GM18498 (cell line): Measurements from ENCODE around the gene C22orf15.
"Not testable (repeated sequence)": the region's sequence is repeated elsewhere in the genome, so short reads cannot be mapped to it uniquely, and the experiment has no call there.

Source experiments
- ATAC-seq: cut with Tn5 transposase; IDR thresholded peaks from one replicate; pipeline ENCODE4 v1.9.1; 2021; ENCODE audit warnings: mild to moderate bottlenecking, moderate library complexity; ENCODE audit not compliant: unreplicated experiment

Gene C22orf15, protein sequence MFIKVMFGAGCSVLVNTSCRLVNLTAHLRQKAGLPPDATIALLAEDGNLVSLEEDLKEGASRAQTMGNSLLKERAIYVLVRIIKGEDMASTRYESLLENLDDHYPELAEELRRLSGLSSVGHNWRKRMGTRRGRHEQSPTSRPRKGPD

DNA sequence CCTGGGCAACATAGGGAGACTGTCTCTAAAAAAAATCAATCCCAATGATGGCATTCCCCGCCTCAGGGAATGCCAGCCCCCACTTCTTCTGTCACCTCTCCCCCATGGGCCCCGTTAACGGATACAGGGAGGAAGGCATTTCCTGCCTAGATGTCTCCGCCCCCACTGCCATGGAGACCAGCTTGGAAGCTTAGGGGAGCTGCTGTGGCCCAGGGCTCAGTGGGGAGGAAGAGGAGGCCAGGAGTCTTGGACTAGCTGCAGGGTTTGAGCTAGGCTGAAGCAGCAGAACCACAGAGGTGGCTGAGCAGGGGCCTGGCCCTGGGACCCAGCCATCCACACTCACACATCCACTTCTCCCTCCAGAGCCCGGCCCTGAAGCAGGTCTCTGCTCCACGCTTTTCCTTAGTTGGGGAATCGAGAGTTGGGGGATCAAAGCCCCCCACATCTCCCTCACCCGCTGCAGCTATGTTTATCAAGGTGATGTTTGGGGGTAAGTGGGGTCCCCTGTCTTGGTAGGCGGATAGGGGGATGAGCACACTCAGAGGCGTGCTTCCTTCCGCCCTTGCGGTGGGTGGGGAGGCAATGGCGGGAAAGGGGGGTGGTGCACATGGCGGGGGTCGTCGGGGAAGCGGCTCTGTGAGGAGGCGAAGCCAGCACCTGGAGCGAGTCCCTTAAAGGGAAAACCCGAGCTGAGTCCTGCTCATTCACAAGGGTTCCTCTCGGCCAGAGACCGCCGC, at the start of gene C22orf15:
TSS of gene C22orf15 (plus strand) at position 149 of the 737 bp plus-strand sequence. CDS start at position 466, 317 bp downstream.
- ATAC-seq, result no peak

DNA sequence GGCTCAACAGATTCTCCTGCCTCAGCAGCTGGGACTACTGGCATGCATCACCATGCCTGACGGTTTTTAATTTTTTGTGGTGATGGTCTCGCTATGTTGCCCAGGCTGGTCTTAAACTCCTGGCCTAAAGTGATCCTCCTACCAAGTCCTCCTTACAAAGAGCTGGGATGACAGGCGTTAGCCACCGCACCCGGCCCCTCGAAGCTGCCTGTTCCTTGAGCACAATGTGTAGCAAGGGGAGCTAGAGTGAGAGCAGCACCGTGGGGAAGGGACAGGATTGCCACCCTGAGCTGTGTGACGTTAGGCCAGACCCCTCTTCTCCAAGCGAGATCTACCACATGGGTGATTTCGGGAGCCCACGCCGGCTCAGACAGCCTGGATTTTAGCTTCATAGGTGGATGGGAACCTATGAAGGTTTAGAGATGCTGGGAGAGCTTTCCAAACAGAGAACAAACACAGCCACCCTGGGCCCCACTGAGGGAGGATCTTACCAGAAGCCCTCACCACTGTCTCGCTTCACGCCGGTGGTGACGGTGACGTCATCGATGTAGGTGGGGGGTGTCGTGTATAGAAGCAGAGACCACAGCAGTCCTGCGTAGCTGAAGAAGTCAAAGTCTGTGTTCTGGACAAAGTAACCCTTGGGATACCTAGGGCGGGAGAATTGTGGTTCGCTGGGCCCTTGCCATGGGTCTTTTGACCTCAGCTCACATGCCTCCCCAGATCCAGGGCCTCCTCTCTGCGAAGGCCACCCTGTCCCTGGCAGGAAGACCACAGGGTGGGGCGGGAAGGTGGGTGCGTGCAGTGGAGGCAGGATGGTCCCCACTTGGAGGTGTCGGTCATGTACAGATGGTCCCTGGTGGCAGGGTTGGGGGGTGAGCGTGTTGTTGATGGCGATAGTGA, 48.8 kb upstream of the C22orf15 start:
- ATAC-seq, result no peak

DNA sequence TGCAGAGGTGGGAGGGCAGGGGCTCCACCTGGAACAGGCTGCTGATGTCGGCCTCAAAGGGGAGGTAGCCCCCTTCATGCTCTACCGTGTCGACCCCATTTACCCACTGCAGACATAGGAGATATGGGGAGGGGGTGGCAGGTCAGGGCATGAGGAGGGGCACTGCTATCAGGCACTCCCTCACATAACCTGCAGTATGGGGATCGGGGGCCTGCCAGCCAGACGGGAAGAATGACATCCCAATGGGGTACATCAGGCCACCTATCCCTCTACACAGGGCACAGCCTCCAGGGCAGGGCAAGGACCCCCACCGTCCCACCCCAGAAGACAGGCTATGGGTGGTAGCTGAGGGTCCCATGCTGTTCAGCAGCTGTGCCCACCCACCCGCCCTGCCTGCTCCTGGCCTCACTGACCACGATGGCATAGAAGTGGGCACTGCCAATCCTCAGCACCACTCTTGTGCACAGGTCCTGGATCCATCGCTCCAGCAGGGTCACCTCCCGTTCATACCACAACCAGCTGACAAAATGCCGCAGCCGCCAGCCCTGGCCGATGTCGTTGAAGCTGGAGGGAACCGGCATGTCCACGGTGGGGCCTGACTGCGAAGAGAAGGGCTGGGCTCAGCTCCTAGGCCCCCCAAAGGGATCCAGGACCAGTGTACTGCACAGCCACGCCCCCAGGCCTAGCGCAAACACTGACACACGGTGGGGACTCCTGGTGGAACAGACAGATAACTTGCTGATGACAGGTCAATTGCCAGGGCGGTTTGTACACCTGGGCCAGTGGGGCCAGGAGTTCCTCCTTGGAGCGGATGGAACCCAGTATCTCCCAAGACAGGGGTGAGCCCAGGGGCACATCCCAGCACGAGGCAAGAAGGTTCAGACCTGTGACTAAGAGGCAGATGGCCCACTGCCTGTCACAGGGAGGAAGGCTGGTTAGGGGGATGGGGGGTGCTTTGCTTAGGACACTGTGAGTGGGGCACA, 47.9 kb upstream of the C22orf15 start:
- ATAC-seq, result no peak

DNA sequence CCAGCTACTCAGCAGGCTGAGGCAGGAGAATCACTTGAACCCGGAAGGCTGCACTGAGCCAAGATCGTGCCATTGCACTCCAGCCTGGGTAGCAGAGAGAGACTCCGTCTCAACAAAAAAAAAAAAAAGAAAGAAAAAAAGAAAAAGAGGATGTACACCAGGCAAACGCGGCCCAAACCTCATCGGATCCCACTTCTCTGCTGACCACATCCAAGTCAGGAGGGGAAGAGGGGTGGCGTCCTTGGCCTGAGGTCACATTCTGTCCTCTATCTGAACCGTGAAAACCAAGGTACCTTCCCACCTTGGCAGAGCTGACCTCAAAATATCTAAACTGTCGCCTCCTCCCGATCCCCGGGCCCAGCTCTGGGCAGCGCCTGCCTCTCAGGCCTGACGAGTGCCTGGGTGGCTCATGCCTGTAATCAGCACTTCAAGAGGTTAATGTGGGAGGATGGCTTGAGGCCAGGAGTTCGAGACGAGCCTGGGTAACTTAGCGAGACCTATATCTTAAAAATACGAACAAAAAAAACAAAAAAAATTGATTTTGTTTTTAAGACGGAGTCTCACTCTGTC, 46.9 kb upstream of the C22orf15 start:
- no peak for ATAC-seq

DNA sequence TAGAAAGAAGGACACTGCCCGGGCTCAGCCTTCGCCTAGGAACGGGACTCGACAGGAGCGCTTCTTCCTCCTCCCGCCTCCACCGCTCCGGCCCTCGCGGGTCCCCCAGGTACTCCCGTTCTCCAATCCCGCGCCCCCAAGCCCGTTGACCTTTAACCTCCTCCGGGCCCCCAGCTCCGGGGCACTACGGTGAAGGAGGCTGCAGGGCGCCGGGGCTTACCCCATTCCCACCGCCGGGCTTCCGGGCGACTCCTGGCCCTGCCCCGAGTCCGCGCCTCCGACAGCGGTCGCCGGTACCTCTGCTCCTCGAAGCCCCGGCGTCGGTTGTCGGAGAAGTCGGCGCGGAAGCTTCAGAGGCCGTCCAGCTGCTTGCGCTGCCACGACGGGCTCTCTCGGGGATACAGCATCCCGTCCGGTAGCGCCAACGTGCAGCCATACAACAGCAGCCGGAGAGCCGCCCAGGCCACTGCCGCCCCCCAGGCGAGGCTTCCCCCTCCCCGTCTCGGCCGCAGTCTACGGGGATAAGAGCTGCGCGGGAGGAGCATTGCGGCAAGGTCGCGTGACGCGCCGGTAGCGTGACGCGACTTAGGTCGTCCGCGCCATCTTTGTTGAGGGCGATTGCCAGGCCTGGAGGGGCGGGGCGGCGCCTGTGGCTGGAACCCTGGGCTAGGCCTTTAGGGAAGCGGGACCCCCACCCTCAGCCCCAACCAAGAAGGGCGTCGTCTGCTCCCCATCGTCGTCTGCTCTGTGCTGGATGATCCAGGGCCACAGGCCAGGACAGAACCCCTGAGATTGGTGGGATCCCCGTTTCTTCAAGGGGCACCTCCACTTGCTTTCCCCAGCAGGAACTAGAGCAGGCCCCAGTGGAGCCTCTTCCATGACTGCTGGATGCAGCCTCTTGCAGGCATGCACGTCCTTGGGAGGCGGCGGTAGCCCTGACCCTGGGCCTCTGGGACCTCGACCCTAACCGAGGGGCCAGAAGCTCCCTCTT, 45.7 kb upstream of the C22orf15 start:
- ATAC-seq, result peak; percentile 87

DNA sequence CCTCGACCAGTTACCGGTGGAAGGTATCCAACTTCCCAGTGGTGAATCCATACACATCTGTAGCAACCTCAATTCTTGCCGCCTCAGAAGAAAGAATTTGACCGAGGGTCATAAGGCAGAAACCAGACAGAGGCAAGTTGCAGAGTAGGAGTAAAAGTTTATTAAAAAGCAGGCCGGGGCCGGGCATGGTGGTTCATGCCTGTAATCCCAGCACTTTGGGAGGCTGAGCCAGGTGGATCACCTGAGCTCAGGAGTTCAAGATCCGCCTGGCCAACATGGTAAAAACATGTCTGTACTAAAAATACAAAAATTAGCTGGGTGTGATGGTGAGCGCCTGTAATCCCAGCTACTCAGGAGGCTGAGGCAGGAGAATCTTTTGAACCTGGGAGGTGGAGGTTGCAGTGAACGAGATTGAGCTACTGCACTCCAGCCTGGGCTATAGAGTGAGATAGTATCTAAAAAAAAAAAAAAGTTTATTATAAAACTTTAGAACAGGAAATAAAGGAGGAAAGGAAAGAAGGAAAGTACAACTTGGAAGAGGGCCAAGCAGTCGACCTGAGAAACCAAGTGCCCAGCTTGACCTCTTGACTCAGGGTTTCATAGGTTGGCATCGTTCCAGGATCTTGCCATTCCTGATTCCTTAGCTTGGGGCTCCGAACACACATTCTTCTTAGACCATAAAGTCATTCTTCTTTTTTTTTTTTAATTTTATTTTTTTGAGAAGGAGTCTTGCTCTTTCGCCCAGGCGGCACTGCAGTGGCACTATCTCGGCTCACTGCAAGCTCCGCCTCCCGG, 44.2 kb upstream of the C22orf15 start:
- no peak for ATAC-seq

DNA sequence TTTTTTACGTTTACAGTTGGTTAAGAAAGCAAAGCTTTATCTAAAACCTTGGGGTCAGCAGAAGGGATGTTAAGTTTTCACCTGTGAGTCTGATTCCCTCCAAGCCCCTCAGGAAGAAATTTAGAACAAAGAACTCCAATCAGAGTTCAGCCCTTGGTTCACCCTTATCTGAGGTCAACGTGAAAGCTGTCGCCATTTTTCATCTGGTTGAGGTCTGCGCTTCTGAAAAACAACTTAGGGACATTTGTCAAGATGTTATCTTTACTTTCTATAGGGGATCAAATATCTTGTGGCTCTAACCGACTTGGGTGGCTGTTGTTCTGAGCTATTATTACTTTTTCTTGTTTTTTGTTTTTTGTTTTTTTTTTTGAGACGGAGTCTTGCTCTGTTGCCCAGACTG, 41.9 kb upstream of the C22orf15 start:
- ATAC-seq, result no peak

DNA sequence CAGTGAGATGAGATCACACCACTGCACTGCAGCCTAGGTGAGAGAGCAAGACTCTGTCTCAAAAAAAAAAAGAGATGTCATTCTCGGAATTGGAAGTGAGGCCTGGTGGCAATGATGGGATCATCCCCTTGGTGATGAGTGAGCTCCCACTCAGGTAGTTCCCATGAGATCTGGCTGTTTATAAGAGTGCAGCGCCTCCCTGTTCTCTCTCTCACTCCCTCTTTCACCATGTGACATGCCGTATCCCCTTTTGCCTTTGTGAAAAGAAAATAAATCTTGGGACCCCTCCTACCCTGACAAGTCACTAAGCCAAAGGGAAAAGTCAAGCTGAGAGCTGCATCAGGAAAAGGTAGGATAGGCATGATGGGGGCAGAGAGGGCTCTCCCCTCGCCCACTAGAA, 40.6 kb upstream of the C22orf15 start:
- no peak for ATAC-seq

DNA sequence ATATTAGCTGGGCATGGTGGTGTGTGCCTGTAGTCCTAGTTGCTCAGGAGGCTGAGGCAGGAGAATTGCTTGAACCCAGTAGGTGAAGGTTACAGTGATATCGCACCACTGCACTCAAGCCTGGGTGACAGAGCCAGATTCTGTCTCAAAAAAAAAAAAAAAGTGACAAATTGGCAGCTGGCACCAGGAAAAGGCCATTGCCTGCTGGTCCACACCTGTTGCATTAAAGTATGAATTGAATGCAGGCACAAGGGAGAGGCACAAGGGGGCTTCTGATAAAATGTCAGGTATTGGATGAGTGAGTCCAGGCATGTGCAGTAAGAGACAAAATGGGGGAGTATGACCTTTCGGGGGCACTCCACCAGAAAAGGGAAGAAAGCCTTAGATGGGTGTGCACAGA, 40.1 kb upstream of the C22orf15 start:
- no peak for ATAC-seq

DNA sequence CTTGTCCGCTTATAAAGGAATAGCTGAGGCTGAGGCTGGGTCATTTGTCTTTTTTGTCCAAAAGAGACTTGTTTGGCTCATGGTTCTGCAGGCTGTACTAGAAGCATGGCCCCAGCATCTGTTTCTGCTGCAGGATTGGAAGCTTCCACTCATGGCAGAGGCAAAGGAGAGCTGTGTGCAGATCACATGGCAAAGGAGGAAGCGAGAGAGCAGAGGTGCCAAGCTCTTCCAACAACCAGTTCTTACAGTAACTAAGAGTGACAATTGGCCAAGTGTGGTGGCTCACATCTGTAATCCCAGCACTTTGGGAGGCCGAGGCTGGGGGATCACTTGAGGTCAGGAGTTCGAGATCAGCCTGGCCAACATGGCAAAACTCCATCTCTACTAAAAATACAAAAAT, 34.7 kb upstream of the C22orf15 start:
- ATAC-seq, result not testable (repeated sequence)

DNA sequence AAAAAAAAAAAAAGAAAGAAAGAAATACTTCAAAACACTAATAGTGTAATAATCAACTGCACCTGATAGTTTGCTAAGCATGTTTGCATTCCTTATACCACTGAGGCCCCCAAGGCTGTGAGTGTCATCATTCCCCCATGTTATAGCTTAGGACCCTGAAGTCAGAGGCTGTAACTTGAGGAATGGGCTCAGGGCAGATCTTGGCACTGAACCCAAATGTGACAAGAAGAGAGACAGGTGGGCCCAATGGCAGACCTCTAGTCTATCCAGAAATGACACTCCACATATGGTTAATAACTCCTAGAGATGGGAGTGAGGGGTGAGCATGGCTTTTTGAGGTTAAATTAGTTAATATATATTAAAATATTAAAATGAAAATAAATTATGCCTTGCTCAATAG, 25.1 kb upstream of the C22orf15 start:
- ATAC-seq, result no peak

DNA sequence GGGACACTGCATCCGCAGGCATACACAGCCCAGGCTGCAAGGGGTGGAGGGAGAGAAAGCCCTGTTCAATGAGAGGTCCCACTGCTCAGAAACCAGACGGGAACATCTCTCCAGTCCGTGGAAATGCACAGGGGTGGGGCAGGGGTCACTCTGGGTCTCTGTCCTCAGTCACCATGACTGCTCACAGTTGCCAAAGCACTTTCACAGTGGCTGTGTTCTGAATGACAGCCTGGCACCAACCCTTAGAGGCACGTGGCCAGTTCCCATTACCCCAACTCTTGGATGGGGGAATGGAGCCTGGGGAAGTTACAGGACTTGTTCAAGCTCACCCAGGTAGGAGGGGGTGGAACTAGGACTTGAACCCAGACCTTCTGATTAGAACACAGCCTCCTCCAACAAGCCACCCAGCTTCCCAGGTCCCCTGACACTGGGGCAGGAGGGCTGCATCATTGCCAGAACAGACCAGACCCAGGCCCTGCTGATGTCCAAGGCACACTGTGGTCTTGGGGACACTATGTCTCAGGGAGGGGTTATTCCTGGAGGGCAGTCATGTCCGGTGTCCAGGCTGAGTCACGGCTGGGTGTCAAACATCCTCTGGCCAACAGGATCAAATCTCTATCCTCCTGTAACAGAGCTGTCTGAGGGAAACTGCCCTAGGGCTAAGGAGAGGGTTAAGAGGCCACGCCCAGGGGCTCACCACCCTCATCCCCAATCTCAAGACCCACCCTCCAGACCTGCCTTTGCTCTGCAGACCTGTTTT, 20.1 kb upstream of the C22orf15 start:
- ATAC-seq, result no peak

DNA sequence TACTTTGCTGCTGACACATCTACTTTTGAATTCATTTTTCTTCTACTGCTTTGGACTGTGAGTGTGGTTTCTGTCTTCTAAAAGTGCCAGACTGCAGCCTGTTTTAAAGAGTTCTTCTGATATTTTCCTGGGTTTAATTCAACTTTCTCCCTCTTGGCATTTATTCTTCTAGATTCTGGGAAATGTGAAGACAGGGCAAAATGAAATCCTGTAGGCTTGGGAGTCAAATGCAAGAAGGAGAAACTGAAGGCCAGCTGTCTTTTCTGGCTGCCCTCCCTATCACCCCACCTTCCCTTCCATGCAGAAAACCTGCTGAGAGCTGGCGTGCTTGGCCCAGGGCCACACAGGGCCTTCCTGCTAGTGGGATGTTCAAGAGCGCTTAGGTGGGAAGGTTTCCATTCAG, 19.5 kb upstream of the C22orf15 start:
- ATAC-seq, result no peak

DNA sequence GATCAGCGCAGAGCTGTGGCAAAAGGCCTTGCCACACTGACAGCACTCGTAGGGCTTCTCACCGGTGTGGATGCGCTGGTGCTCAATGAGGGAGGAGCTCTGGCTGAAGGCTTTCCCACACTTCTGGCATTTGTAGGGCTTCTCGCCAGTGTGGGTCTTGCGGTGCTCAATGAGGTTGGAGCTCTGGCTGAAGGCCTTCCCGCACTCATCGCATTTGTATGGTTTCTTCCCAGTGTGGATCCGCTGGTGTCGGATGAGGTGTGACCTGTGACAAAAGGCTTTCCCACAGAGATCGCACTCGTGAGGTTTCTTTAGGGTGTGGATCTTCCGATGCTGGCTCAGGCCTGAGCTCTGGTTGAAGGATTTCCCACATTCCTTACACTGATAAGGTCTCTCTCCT, 18.8 kb upstream of the C22orf15 start:
- ATAC-seq, result no peak

DNA sequence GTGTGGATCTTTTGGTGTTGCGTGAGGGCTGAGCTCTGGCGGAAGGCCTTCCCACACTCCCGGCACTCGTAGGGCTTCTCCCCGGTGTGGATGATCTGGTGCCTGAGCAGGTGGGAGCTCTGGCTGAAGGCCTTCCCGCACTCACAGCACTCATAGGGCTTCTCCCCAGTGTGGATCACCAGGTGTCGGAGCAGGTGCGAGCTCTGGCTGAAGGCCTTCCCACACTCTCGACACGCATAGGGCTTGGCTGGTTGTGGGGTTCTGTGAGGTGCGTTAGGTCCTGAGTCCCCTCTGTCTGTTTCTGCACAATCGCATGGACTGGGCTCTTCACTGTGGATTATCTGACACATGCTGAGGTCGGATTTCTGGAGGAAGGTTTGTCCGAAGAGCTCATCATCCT, 18.3 kb upstream of the C22orf15 start:
- no peak for ATAC-seq

DNA sequence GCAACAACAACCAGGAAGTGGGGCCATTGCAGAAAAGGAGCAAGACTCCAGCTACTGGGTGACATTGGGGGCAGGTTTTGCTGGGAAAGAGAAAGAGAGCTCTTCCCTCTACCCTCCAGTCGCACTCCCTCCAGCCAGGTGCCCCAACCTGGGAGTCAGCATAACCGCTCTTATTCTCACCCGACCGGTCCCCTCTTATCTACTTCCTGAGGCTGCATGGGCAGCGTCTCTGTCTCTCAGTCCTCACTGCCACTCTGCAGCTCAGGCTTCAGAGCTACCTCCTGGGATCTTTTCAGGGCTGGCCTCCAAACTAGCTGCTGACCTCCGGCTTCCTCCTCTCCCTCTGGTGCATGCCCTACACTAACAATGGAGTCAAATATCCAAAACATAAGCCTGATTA, 17.0 kb upstream of the C22orf15 start:
- no peak for ATAC-seq

DNA sequence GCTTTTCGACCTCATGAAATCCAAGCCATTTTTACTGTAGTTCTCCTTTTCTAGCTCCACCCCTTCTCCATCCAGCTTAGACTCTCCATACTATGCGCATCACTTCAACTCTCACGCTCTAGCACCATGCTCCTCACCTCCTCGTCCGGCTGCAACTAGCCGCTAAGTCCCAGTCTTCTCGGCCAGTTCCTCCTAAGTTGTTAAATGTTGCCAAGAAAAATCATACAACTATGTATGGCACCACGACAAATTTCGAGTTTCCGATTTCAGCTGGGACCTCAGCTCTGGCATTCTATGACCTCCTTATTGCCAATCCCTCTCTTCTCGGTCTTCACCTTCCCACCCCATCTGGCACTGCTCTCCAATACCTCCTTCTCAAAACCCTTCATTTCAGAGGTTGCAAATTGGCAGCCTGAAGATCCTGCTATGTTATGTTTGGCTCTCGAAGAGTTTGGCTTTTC, 12.9 kb upstream of the C22orf15 start:
- ATAC-seq, result no peak

DNA sequence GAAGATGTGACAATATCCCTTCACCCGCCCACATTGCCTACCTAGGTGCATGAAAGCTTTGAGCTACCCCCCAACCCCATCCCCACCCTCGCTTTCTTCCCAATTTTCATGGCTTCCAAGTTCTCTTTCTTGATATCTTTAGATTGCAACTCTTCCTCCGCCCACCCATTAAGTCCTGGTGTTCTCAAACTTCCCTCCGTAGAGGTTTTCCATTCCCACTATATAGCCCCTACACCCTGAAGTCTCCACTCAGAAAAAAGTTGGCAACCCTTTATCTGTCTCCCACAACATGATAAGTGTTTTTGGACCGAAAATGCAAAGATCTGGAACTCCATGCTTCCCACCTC, 12.4 kb upstream of the C22orf15 start:
- ATAC-seq, result no peak
